GM21723 (cell line): ENCODE data around the gene NBPF3.
A peak's percentile ranks its signal among the peaks of the same experiment; 100 is the strongest.
"Not testable (repeated sequence)": the region's sequence is repeated elsewhere in the genome, so short reads cannot be mapped to it uniquely, and the experiment has no call there.

Source experiments
- ATAC-seq: cut with Tn5 transposase; IDR thresholded peaks from one replicate; pipeline ENCODE4 v1.9.1; 2021; ENCODE audit warnings: mild to moderate bottlenecking, moderate library complexity; ENCODE audit not compliant: unreplicated experiment

The NBPF3 gene

GRCh38 chr1:21439721-21440629 is at the start of gene NBPF3:
NBPF3 (plus strand) TSS chr1:21440137; CDS start chr1:21445087, 4,950 bp downstream.
- peak; percentile 80 for ATAC-seq

GRCh38 chr1:21391497-21391896 is 48.4 kb upstream of the NBPF3 start:
- no peak for ATAC-seq

GRCh38 chr1:21392587-21393263 is 47.2 kb upstream of the NBPF3 start:
- no peak for ATAC-seq

GRCh38 chr1:21396516-21396915 is 43.4 kb upstream of the NBPF3 start:
- no peak for ATAC-seq

GRCh38 chr1:21397813-21398188 is 42.1 kb upstream of the NBPF3 start:
- ATAC-seq, result no peak

GRCh38 chr1:21401726-21402346 is 38.1 kb upstream of the NBPF3 start:
- ATAC-seq, result not testable (repeated sequence)

GRCh38 chr1:21406659-21407058 is 33.3 kb upstream of the NBPF3 start:
- no peak for ATAC-seq

GRCh38 chr1:21409897-21410296 is 30.0 kb upstream of the NBPF3 start:
- ATAC-seq, result not testable (repeated sequence)

- no peak for ATAC-seq
These were observed 25.9 kb upstream of the NBPF3 start for GRCh38 chr1:21414015-21414414.

GRCh38 chr1:21420378-21420777 is 19.6 kb upstream of the NBPF3 start:
- ATAC-seq, result not testable (repeated sequence)

GRCh38 chr1:21421307-21421706 is 18.6 kb upstream of the NBPF3 start:
- not testable (repeated sequence) for ATAC-seq

GRCh38 chr1:21427798-21428480 is 12.0 kb upstream of the NBPF3 start:
- ATAC-seq, result not testable (repeated sequence)

GRCh38 chr1:21428481-21429073 is 11.4 kb upstream of the NBPF3 start:
- not testable (repeated sequence) for ATAC-seq

GRCh38 chr1:21429210-21429609 is 10.7 kb upstream of the NBPF3 start:
- ATAC-seq, result not testable (repeated sequence)

- not testable (repeated sequence) for ATAC-seq
These were observed 9.1 kb upstream of the NBPF3 start for GRCh38 chr1:21430875-21431274.

- ATAC-seq, result no peak
These were observed 5.5 kb upstream of the NBPF3 start for GRCh38 chr1:21434394-21434793.

- no peak for ATAC-seq
These were observed 4.1 kb upstream of the NBPF3 start for GRCh38 chr1:21435646-21436487.

GRCh38 chr1:21436488-21437340 is 3.2 kb upstream of the NBPF3 start:
- no peak for ATAC-seq

- ATAC-seq, result no peak
These were observed 2.6 kb upstream of the NBPF3 start for GRCh38 chr1:21437341-21437640.
